H1 (cell line): Measurements from ENCODE around the gene VWA2. TPM values are rescaled to one million over a fixed set of nuclear protein-coding genes. Genes with fewer than 3 reads are reported as not detected.

Experiments
- ATF3 ChIP-seq: IDR thresholded peaks from 2 replicates; pipeline ENCODE4 v1.6.1; 2011; ENCODE audit warnings: low read depth, mild to moderate bottlenecking, low read length; ENCODE audit not compliant: insufficient read depth
- RBBP5 ChIP-seq: IDR thresholded peaks from 2 replicates; pipeline ENCODE4 v1.7.1; 2012; ENCODE audit warnings: low read depth, mild to moderate bottlenecking, inconsistent platforms, low read length, moderate library complexity, borderline replicate concordance
- polyA plus RNA-seq, 7 experiments: library from polyadenylated mRNA; depleted of rRNA in 3 of 7; stranded (reverse) in 5 of 7; unstranded in 2 of 7; fragments of >200 nt in 5 of 7; fragments of 200-250 nt in 2 of 7; gene quantifications; 1 replicate in 5 of 7; 2 replicates in 1 of 7; 4 replicates in 1 of 7; pipeline versions ENCODE4 v1.2.1 to v1.2.3, GENCODE V29; 2011 to 2013; ENCODE audit warnings: missing spikeins in 2 of 7, mixed read lengths in 2 of 7
- total RNA-seq: library from RNA; stranded (reverse); fragmentation: NEBNext Ultra II Directional; extraction: Animal tissue kit (Norgen Biotek cat#: 25700); gene quantifications from 2 replicates; pipeline ENCODE4 v1.2.1, GENCODE V29; 2021

Gene VWA2
- total and polyA plus RNA-seq, 2 of the 8 experiments (the other 6 are each of a cell fraction or from before 2014, with no cell fraction given), result 2.8 to 2.9 TPM

DNA sequence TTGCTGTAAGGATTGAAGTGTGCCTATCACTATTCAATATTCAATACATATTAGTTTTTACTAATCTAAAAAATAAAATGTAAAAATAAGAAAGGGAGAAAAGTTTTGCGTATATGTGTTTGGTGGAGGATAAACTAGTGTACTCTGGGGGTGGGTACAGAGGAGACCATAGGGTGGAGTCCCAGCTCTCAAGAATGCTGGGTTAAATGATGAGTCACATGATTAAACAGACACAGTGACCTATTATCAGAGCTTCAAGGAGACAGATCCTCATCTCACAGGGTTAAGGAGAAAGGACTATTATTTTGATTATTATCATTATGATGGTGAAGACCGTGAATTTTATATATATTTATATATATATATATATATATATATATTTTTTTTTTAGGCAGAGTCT, 87.7 kb downstream of the VWA2 start (continued):
- TF ChIP-seq RBBP5 (no peak), ATF3 (no peak)
